BJ (cell line): ENCODE data around the gene VOPP1. TPM values are rescaled to one million over a fixed set of nuclear protein-coding genes. Genes with fewer than 3 reads are reported as not detected.

Source experiments
- CTCF ChIA-PET: fragments of 350-600 bp; formaldehyde crosslinking; extraction: SDS; loops from one replicate; lab custom pipeline; 2021; ENCODE audit warnings: antibody characterized with exemption, inconsistent platforms; lab: Yijun Ruan, JAX
- POLR2A ChIA-PET: fragments of 300-600 bp; sonication (Branson Sonifier 250); formaldehyde crosslinking; extraction: SDS; loops from one replicate; lab custom pipeline; 2021; ENCODE audit warnings: antibody characterized with exemption; lab: Charles Lee
- DNase-seq: peaks from one replicate; pipeline ENCODE4 v3.0.0-alpha.2; 2011; ENCODE audit warnings: low read depth
- H3K27me3 ChIP-seq: 2 replicates; pipeline ENCODE4 v1.6.0; 2011; ENCODE audit warnings: low read length; ENCODE audit not compliant: control insufficient read depth, insufficient read depth
- H3K36me3 ChIP-seq: 2 replicates; pipeline ENCODE4 v1.5.1; 2011; ENCODE audit warnings: low read length; ENCODE audit not compliant: control insufficient read depth, insufficient read depth
- H3K4me3 ChIP-seq: 2 replicates; pipeline ENCODE4 v1.5.1; 2011; ENCODE audit warnings: low read depth, mild to moderate bottlenecking, control low read depth, low read length
- polyA plus RNA-seq: library from polyadenylated mRNA; depleted of rRNA; stranded (reverse); fragments of >200 nt; gene quantifications from 2 replicates; pipeline ENCODE4 v1.2.3, GENCODE V29; 2011
- TF ChIP-seq, protein P1 (sequence below): IDR thresholded peaks from 2 replicates; pipeline ENCODE4 v1.5.1; 2011; ENCODE audit warnings: low read depth, mild to moderate bottlenecking, control low read depth, inconsistent platforms, low read length, moderate library complexity; ENCODE audit not compliant: insufficient read depth

VOPP1 gene
- polyA plus RNA-seq, 1 experiment: 83.7 TPM

- no peak for DNase-seq
- Histone ChIP-seq H3K4me3 (no peak overlapping the region), H3K36me3 (peaks cover 5% of the 10 kb centered on the region), H3K27me3 (no peaks in the 10 kb centered on the region)
- TF ChIP-seq, protein P1, sequence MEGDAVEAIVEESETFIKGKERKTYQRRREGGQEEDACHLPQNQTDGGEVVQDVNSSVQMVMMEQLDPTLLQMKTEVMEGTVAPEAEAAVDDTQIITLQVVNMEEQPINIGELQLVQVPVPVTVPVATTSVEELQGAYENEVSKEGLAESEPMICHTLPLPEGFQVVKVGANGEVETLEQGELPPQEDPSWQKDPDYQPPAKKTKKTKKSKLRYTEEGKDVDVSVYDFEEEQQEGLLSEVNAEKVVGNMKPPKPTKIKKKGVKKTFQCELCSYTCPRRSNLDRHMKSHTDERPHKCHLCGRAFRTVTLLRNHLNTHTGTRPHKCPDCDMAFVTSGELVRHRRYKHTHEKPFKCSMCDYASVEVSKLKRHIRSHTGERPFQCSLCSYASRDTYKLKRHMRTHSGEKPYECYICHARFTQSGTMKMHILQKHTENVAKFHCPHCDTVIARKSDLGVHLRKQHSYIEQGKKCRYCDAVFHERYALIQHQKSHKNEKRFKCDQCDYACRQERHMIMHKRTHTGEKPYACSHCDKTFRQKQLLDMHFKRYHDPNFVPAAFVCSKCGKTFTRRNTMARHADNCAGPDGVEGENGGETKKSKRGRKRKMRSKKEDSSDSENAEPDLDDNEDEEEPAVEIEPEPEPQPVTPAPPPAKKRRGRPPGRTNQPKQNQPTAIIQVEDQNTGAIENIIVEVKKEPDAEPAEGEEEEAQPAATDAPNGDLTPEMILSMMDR: no peak
- POLR2A ChIA-PET: no interaction called here
- CTCF ChIA-PET: no interaction called here
These were observed 102.6 kb downstream of the VOPP1 start for GRCh38 chr7:55469721-55470120.

DNA sequence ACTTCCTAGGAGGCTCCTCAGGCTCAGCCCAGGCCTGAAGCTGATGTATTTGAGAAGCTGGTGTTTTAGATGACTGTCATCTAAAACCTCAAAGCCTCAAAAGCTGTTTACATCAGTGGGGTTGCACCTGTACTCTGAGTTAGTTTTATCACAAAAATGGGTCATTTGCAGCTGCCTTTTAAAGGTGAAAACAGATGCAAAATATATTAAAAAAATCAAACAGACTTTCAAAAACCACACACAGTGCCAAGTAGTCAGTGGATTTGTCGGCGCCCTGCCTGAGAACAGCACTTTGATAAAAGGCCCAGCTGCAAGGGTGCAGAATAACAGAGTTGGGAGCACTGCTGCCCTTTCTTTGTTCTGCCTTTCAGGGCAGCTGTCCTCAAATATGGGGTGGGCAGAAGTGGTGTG is 103.0 kb downstream of the VOPP1 start:
- DNase-seq: no peak
- CTCF ChIA-PET: no interaction called here
- TF ChIP-seq, protein P1: no peak
- POLR2A ChIA-PET: no interaction called here
- H3K27me3 ChIP-seq: no peaks in the 10 kb centered on the region
- H3K36me3 ChIP-seq: peaks cover 5% of the 10 kb centered on the region
- no peak overlapping the region for H3K4me3 ChIP-seq

GRCh38 chr7:55468495-55468894 is 103.8 kb downstream of the VOPP1 start:
- Histone ChIP-seq H3K27me3 (no peaks in the 10 kb centered on the region), H3K4me3 (no peak overlapping the region), H3K36me3 (peaks cover 10% of the 10 kb centered on the region)
- TF ChIP-seq, protein P1: no peak
- no peak for DNase-seq
- CTCF ChIA-PET: no interaction called here
- POLR2A ChIA-PET: no interaction called here

DNA sequence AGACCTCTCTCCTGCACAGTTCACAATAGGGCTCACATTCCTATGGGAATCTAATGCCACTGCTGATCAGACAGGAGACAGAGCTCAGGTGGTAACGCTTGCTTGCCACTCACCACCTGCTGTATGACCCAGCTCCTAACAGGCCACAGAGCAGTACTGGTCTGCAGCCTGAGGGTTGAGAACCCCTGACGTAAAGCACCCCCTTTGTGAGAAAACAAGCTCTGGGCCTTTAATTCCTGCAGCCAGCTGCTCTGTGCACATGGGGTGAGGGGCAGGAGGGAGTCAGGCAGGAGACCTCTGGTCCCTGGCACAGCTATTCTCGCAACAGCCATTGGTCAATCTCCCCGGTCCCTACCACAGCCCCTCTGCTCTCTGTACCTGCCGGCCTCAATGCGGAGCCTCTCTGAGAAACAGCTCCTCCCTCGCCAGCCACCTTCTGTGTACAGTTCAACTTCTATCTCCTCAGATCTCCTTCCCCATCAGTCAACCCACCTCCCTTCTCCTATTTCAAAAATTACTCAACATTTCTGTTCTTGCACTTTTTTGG is 105.2 kb downstream of the VOPP1 start:
- ChIA-PET POLR2A (no interaction called here), CTCF (interaction anchor here (1.4 kb wide), 1 partner anchor 9 kb away, joined by 3 read pairs; no protein-coding TSS in a partner anchor)
- H3K4me3 ChIP-seq: no peak overlapping the region
- peaks cover 10% of the 10 kb centered on the region for H3K36me3 ChIP-seq
- H3K27me3 ChIP-seq: no peaks in the 10 kb centered on the region
- TF ChIP-seq, protein P1: no peak
- no peak for DNase-seq

- TF ChIP-seq, protein P1: no peak
- Histone ChIP-seq H3K36me3 (peaks cover 10% of the 10 kb centered on the region), H3K27me3 (no peaks in the 10 kb centered on the region), H3K4me3 (no peak overlapping the region)
- CTCF ChIA-PET: interaction anchor here (0.6 kb wide), 2 partner anchors 26 to 374 kb away, joined by 3 read pairs; no protein-coding TSS in a partner anchor
- POLR2A ChIA-PET: no interaction called here
- DNase-seq: no peak
These were observed 106.6 kb downstream of the VOPP1 start for GRCh38 chr7:55465691-55466090.
